K562 (cell line): ENCODE data around the gene RINL. TPM values are rescaled to one million over a fixed set of nuclear protein-coding genes. Genes with fewer than 3 reads are reported as not detected.

ENCODE experiments used
- ATAC-seq: fragments of 200-7000 bp; cut with Tn5 transposase; 3 replicates; pipeline ENCODE4 v1.9.1; 2020; ENCODE audit warnings: moderate library complexity
- BruUV-seq: library from RNA; stranded (reverse); fragments of 400-500 nt; replicated peaks from 2 replicates; lab custom pipeline; 2021; lab: Mats Ljungman, UMichigan
- CTCF ChIA-PET: fragments of 300-600 bp; formaldehyde crosslinking; extraction: SDS; loops from one replicate; lab custom pipeline; 2021; ENCODE audit warnings: low intra/inter-chr PET ratio; lab: Yijun Ruan, JAX
- POLR2A ChIA-PET: fragments of 300-600, 350-650 bp; sonication (Branson Sonifier 250); formaldehyde crosslinking; extraction: SDS; loops from one replicate; lab custom pipeline; 2021; ENCODE audit warnings: antibody characterized with exemption, inconsistent platforms; lab: Yijun Ruan, JAX
- DNase-seq, 4 experiments: peaks; one replicate each; pipeline versions ENCODE4 v3.0.0 to v3.0.0-alpha.2; 2011 to 2018; ENCODE audit warnings: low spot score in 3 of 4, mixed read lengths in 3 of 4; ENCODE audit errors: extremely low read depth in 1 of 4
- FAIRE-seq: peaks from 2 replicates; lab custom pipeline; 2011; peaks lifted over from hg19 to GRCh38; lab: Jason Lieb, UNC
- H2AFZ ChIP-seq: 2 replicates; pipeline ENCODE4 v1.6.0; 2011; ENCODE audit warnings: low read depth, low read length, control low read depth, inconsistent platforms
- H3K27ac ChIP-seq: fragments of 200-600 bp; 3 replicates; pipeline ENCODE4 v1.8.0; 2011; ENCODE audit warnings: low read depth, mild to moderate bottlenecking, control low read depth, inconsistent platforms, low read length, moderate library complexity, mixed read lengths; ENCODE audit errors: extremely low read depth
- H3K27me3 ChIP-seq, 2 experiments: fragments of 300-600 bp in 1 of 2; 2 replicates in 1 of 2; 3 replicates in 1 of 2; pipeline versions ENCODE4 v1.6.0 to v1.8.0; 2011; ENCODE audit warnings: inconsistent platforms in 2 of 2, low read length in 2 of 2, mild to moderate bottlenecking in 1 of 2, mixed read lengths in 1 of 2, moderate library complexity in 1 of 2; ENCODE audit not compliant: control insufficient read depth in 2 of 2, insufficient read depth in 2 of 2
- H3K36me3 ChIP-seq: fragments of 300-600 bp; 3 replicates; pipeline ENCODE4 v1.8.0; 2011; ENCODE audit warnings: mild to moderate bottlenecking, low read length, inconsistent platforms; ENCODE audit not compliant: control insufficient read depth, insufficient read depth
- H3K4me1 ChIP-seq, 2 experiments: fragments of 200-600 bp in 1 of 2; replicated peaks in 1 of 2; 2 replicates in 1 of 2; 3 replicates in 1 of 2; pipeline versions ENCODE4 v1.5.1 to v1.8.0; 2011; ENCODE audit warnings: inconsistent platforms in 2 of 2, low read length in 2 of 2, mild to moderate bottlenecking in 1 of 2, mixed read lengths in 1 of 2, moderate library complexity in 1 of 2; ENCODE audit not compliant: control insufficient read depth in 2 of 2, insufficient read depth in 2 of 2
- H3K4me2 ChIP-seq: 2 replicates; pipeline ENCODE4 v1.6.1; 2011; ENCODE audit warnings: low read length, control low read depth, inconsistent platforms, mixed read lengths; ENCODE audit not compliant: insufficient read depth
- H3K4me3 ChIP-seq: fragments of 200-600 bp; sonication (generic), shearing (Covaris generic); 2 replicates; pipeline ENCODE4 v1.5.1; 2016; ENCODE audit warnings: control low read depth, inconsistent platforms
- H3K79me2 ChIP-seq: fragments of 200-600 bp; 3 replicates; pipeline ENCODE4 v1.8.0; 2011; ENCODE audit warnings: low read length, inconsistent platforms; ENCODE audit not compliant: control insufficient read depth, insufficient read depth
- H3K9ac ChIP-seq, 2 experiments: 2 replicates each; pipeline versions ENCODE4 v1.6.0 to v1.6.1; 2011; ENCODE audit warnings: low read depth in 2 of 2, low read length in 2 of 2, control low read depth in 1 of 2, inconsistent platforms in 1 of 2, mild to moderate bottlenecking in 1 of 2, mixed read lengths in 1 of 2; ENCODE audit not compliant: insufficient read depth in 1 of 2
- H3K9me1 ChIP-seq: one replicate; pipeline ENCODE4 v1.6.0; 2011; ENCODE audit warnings: inconsistent platforms, mild to moderate bottlenecking, low read length, moderate library complexity; ENCODE audit not compliant: control insufficient read depth, insufficient read depth
- H3K9me3 ChIP-seq: replicated peaks from 2 replicates; pipeline ENCODE4 v1.5.1; 2011; ENCODE audit warnings: low read depth, low read length, inconsistent platforms; ENCODE audit not compliant: control insufficient read depth, insufficient read depth
- H4K20me1 ChIP-seq: replicated peaks from 2 replicates; pipeline ENCODE4 v1.6.1; 2011; ENCODE audit warnings: low read length, inconsistent platforms, mixed read lengths; ENCODE audit not compliant: control insufficient read depth, insufficient read depth
- CHD1 ChIP-seq: fragments of 200-600 bp; sonication (generic); IDR thresholded peaks from one replicate; pipeline ENCODE4 v1.6.1; 2012; ENCODE audit warnings: mild to moderate bottlenecking, moderate library complexity, low read length, inconsistent platforms
- HNRNPL ChIP-seq: fragments of 200-400 bp; formaldehyde crosslinking; IDR thresholded peaks from 2 replicates; pipeline ENCODE4 v1.6.1; 2017; ENCODE audit warnings: low read depth, mild to moderate bottlenecking, low read length
- MIER1 ChIP-seq: fragments of 450-650 bp; IDR thresholded peaks from 2 replicates; pipeline ENCODE4 v1.6.1; 2016; ENCODE audit warnings: antibody characterized with exemption, mild to moderate bottlenecking, low read depth
- POLR2A ChIP-seq: fragments of 450-650 bp; conservative IDR thresholded peaks from 2 replicates; pipeline ENCODE4 v1.6.1; 2016
- POLR2B ChIP-seq: fragments of 450-650 bp; IDR thresholded peaks from 2 replicates; pipeline ENCODE4 v1.6.1; 2018; ENCODE audit warnings: low read depth; ENCODE audit not compliant: partially characterized antibody
- POLR2G ChIP-seq: fragments of 200-400 bp; formaldehyde crosslinking; IDR thresholded peaks from 2 replicates; pipeline ENCODE4 v1.6.1; 2017; ENCODE audit warnings: low read depth, mild to moderate bottlenecking, antibody characterized with exemption, low read length, moderate library complexity
- RBFOX2 ChIP-seq: fragments of 200-400 bp; formaldehyde crosslinking; IDR thresholded peaks from 2 replicates; pipeline ENCODE4 v1.6.1; 2017; ENCODE audit warnings: low read depth, mild to moderate bottlenecking, low read length, moderate library complexity
- RBM22 ChIP-seq: fragments of 200-400 bp; formaldehyde crosslinking; IDR thresholded peaks from 2 replicates; pipeline ENCODE4 v1.6.1; 2018; ENCODE audit warnings: low read length, low read depth; ENCODE audit not compliant: poor library complexity, severe bottlenecking
- SUPT5H ChIP-seq: fragments of 450-650 bp; IDR thresholded peaks from 2 replicates; pipeline ENCODE4 v1.6.1; 2016
- U2AF1 ChIP-seq: fragments of 200-400 bp; formaldehyde crosslinking; optimal IDR thresholded peaks from 2 replicates; pipeline ENCODE3; 2017; ENCODE audit warnings: mild to moderate bottlenecking, low read depth, low read length, moderate library complexity
- ZKSCAN1 ChIP-seq: fragments of 150-350 bp; IDR thresholded peaks from 2 replicates; pipeline ENCODE4 v1.6.1; 2016; ENCODE audit warnings: low read depth, low read length
- WGBS: fragments of 100-300 bp; shearing (Covaris generic); methylation state at CpG from one replicate; pipeline ENCODE4 v1.1.6; 2016; ENCODE audit warnings: low coverage, mixed read lengths; ENCODE audit not compliant: insufficient coverage; ENCODE audit errors: missing lambda C conversion rate; 5-methylcytosine and 5-hydroxymethylcytosine counted together
- in situ Hi-C: fragments of 300-500 bp; cut with MboI; formaldehyde crosslinking; loops from 4 replicates; pipeline ENCODE4 v1.15.0; 2018; ENCODE audit warnings: inconsistent platforms, mixed read lengths
- intact Hi-C: fragments of 100-400 bp; cut with micrococcal nuclease; formaldehyde crosslinking; loops from 2 replicates; pipeline ENCODE4 v1.14.2; 2022
- polyA plus RNA-seq, 8 experiments: library from polyadenylated mRNA; depleted of rRNA in 4 of 8; stranded (reverse) in 5 of 8; unstranded in 3 of 8; fragments of >200 nt; fragmentation: Nextera tagmentation in 2 of 8; fragmentation: Illumina TruSeq in 1 of 8; extraction: Ambion mirVana in 2 of 8; extraction: Trizol in 1 of 8; gene quantifications; 2 replicates each; pipeline versions ENCODE4 v1.2.1 to v1.2.3, GENCODE V29; 2011 to 2014; ENCODE audit warnings: inconsistent platforms in 1 of 8, missing spikeins in 1 of 8
- total RNA-seq, 7 experiments: library from RNA; depleted of rRNA in 6 of 7; stranded (reverse); fragments of >200 nt in 6 of 7; fragmentation: Illumina TruSeq in 2 of 7; extraction: Trizol in 2 of 7; gene quantifications; 2 replicates each; pipeline versions ENCODE4 v1.2.1 to v1.2.3, GENCODE V29; 2011 to 2021; ENCODE audit warnings: low replicate concordance in 1 of 7
- TF ChIP-seq, protein P1 (sequence below), 3 experiments: IDR thresholded peaks in 2 of 3; conservative IDR thresholded peaks in 1 of 3; 2 replicates each; pipeline ENCODE4 v1.5.1; 2011 to 2012; ENCODE audit warnings: low read length in 3 of 3, mild to moderate bottlenecking in 3 of 3, control low read depth in 2 of 3, improper control_type of control experiment in 1 of 3, inconsistent platforms in 1 of 3, low read depth in 1 of 3, mixed read lengths in 1 of 3, moderate library complexity in 1 of 3; ENCODE audit not compliant: insufficient read depth in 2 of 3
- TF ChIP-seq, protein P2 (sequence below): fragments of 450-650 bp; formaldehyde crosslinking; IDR thresholded peaks from 2 replicates; pipeline ENCODE4 v1.4.0; 2022; ENCODE audit warnings: missing genetic modification characterization
- TF ChIP-seq, protein P3 (sequence below): fragments of 450-650 bp; formaldehyde crosslinking; conservative IDR thresholded peaks from 2 replicates; pipeline ENCODE4 v1.4.0; 2022; ENCODE audit warnings: mild to moderate bottlenecking, missing genetic modification characterization

RINL gene
- total and polyA plus RNA-seq, 9 of the 15 experiments (the other 6 are each of a cell fraction or from before 2014, with no cell fraction given), result 0.82 to 10.9 (median 4.9) TPM

DNA sequence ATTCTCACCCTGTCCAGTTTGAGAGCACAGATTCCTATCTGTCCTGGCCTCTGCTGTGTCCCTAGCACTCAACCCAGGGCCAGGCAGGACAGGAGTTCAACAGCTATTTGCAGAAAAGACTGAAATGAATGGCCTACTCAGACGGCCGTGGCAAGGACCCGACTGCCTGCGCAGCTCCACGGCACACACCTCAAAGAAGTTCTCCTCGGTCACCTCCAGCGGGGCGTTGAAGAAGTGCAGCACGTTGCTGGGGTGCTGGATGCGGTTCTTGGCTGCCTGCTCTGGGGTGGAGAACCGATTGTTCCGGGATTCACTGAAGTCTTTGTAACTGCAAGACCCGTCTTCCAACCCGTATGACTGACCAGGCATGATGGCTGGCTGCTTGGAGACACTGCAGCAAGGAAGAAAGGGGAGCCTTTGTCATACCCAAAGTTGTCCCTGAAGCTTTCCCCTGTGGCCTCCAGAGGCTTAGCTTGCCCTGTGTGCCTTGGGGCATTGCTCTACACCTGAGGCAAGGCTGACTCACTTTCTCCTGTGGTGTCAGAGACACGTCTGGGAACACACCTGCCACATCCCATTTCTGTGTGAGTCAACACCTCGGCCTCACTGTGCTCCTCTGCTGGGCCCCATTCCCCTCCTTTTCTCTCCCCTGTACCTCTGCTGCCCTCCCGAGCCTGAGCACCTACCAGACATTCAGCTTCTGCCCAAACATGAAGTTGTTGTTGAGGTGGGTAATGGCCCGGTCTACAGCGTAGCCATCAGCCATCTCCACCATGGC is 39.7 kb downstream of the RINL start:
- no peaks in the 10 kb centered on the region for H3K9me1 ChIP-seq
- TF ChIP-seq RBFOX2 (peak; percentile 66), SUPT5H (peak; percentile 61; the same call in 1 of the 2 replicates), RBM22 (peak; percentile 50), U2AF1 (no peak), CHD1 (no peak), POLR2B (peak; percentile 52), POLR2G (peak; percentile 64), MIER1 (no peak), HNRNPL (no peak), ZKSCAN1 (no peak), POLR2A (peak; percentile 63; the same call in 1 of the 2 replicates)
- TF ChIP-seq, protein P1, sequence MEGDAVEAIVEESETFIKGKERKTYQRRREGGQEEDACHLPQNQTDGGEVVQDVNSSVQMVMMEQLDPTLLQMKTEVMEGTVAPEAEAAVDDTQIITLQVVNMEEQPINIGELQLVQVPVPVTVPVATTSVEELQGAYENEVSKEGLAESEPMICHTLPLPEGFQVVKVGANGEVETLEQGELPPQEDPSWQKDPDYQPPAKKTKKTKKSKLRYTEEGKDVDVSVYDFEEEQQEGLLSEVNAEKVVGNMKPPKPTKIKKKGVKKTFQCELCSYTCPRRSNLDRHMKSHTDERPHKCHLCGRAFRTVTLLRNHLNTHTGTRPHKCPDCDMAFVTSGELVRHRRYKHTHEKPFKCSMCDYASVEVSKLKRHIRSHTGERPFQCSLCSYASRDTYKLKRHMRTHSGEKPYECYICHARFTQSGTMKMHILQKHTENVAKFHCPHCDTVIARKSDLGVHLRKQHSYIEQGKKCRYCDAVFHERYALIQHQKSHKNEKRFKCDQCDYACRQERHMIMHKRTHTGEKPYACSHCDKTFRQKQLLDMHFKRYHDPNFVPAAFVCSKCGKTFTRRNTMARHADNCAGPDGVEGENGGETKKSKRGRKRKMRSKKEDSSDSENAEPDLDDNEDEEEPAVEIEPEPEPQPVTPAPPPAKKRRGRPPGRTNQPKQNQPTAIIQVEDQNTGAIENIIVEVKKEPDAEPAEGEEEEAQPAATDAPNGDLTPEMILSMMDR (IDR thresholded peaks at IDR 0.05 in 2 of 3, conservative IDR thresholded peaks at IDR 0.05 in 1 of 3; ENCODE audit: insufficient read depth in 2 of 3, low read depth in 1 of 3, low read length in 3 of 3), result 0 out of 6 replicates have a peak, but pooled peaks of 1 of the 3 experiments have one; percentile 2
- TF ChIP-seq, protein P2, sequence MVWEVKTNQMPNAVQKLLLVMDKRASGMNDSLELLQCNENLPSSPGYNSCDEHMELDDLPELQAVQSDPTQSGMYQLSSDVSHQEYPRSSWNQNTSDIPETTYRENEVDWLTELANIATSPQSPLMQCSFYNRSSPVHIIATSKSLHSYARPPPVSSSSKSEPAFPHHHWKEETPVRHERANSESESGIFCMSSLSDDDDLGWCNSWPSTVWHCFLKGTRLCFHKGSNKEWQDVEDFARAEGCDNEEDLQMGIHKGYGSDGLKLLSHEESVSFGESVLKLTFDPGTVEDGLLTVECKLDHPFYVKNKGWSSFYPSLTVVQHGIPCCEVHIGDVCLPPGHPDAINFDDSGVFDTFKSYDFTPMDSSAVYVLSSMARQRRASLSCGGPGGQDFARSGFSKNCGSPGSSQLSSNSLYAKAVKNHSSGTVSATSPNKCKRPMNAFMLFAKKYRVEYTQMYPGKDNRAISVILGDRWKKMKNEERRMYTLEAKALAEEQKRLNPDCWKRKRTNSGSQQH (CRISPR knock-in tag), result peak; percentile 42; the same call in 1 of the 2 replicates
- TF ChIP-seq, protein P3, sequence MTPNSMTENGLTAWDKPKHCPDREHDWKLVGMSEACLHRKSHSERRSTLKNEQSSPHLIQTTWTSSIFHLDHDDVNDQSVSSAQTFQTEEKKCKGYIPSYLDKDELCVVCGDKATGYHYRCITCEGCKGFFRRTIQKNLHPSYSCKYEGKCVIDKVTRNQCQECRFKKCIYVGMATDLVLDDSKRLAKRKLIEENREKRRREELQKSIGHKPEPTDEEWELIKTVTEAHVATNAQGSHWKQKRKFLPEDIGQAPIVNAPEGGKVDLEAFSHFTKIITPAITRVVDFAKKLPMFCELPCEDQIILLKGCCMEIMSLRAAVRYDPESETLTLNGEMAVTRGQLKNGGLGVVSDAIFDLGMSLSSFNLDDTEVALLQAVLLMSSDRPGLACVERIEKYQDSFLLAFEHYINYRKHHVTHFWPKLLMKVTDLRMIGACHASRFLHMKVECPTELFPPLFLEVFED (CRISPR knock-in tag), result peak; percentile 46; the same call in 1 of the 2 replicates
- H3K27ac ChIP-seq, result no peak overlapping the region; the same call in 2 of the 3 replicates
- intact Hi-C loops (no loop called here), in situ Hi-C loops (no loop called here)
- ATAC-seq (peak; percentile 5; the same call in 2 of the 3 replicates), FAIRE-seq (peak; percentile 77), DNase-seq (peak in 1 of 4 experiments; percentile 10)
- CTCF ChIA-PET, result no interaction called here
- no TSS peak for BruUV-seq
- H3K9ac ChIP-seq, result peak overlapping the region in 1 of 2 experiments; percentile 37; a peak in 1 of 4 replicates
- H3K27me3 ChIP-seq, result no peaks in the 10 kb centered on the region
- H2AFZ ChIP-seq, result no peak overlapping the region
- H3K4me2 ChIP-seq, result no peak overlapping the region
- peaks cover 0 to 14% of the 10 kb centered on the region in 2 experiments; a peak in 4 of 5 replicates for H3K4me1 ChIP-seq
- no peaks in the 10 kb centered on the region for H3K9me3 ChIP-seq
- POLR2A ChIA-PET, result interaction anchor here (0.8 to 4.7 kb wide), 6 partner anchors 11 to 149 kb away, joined by 3 to 58 read pairs (median 3); partner anchors contain the start of gene HNRNPL
- peaks cover 20% of the 10 kb centered on the region for H4K20me1 ChIP-seq
- no peak overlapping the region for H3K4me3 ChIP-seq
- peaks cover 80% of the 10 kb centered on the region for H3K36me3 ChIP-seq
- WGBS, result 87% methylated on average over 14 of the region's 19 CpGs
- peaks cover 25% of the 10 kb centered on the region for H3K79me2 ChIP-seq
